HCT116 (cell line): ENCODE measurements around the gene CPT2. TPM values are rescaled to one million over a fixed set of nuclear protein-coding genes. Genes with fewer than 3 reads are reported as not detected.

Experiments used
- ATAC-seq: fragments of 200-7000 bp; cut with Tn5 transposase; 2 replicates; pipeline ENCODE4 v1.9.1; 2020; ENCODE audit warnings: mild to moderate bottlenecking, moderate library complexity
- BruUV-seq: library from RNA; stranded (reverse); fragments of 400-500 nt; replicated peaks from 2 replicates; lab custom pipeline; 2021; lab: Mats Ljungman, UMichigan
- CTCF ChIA-PET: fragments of 300-600 bp; sonication (Branson Sonifier 250); formaldehyde crosslinking; loops from one replicate; lab custom pipeline; 2021; ENCODE audit warnings: antibody characterized with exemption; lab: Charles Lee
- POLR2A ChIA-PET: fragments of 300-600, 350-600 bp; sonication (Branson Sonifier 250); formaldehyde crosslinking; loops from one replicate; lab custom pipeline; 2021; ENCODE audit warnings: antibody characterized with exemption; lab: Charles Lee
- RAD21 ChIA-PET, 2 experiments: fragments of 300-600 bp; sonication (Branson Sonifier 250); formaldehyde crosslinking; loops; one replicate each; lab custom pipeline; 2023; ENCODE audit warnings: low total read pairs in 2 of 2; ENCODE audit not compliant: uncharacterized antibody in 2 of 2, unreplicated experiment in 2 of 2, low non-redundant PET in 1 of 2; lab: Charles Lee
- DNase-seq: peaks from one replicate; pipeline ENCODE4 v3.0.0-alpha.2; 2010; ENCODE audit warnings: low read depth, low spot score
- H2AFZ ChIP-seq: fragments of 200-600 bp; shearing (Covaris generic), sonication (generic); 2 replicates; pipeline ENCODE4 v1.6.1; 2017; ENCODE audit warnings: low read depth, mixed run types, mixed read lengths, antibody characterized with exemption, low read length; ENCODE audit not compliant: poor library complexity, severe bottlenecking
- H3K27ac ChIP-seq: 2 replicates; pipeline ENCODE4 v1.5.1; 2012; ENCODE audit warnings: low read depth, low read length
- H3K27me3 ChIP-seq: fragments of 200-600 bp; sonication (generic); 2 replicates; pipeline ENCODE4 v1.6.1; 2016; ENCODE audit warnings: mixed run types, low read length, mixed read lengths; ENCODE audit not compliant: insufficient read depth
- H3K36me3 ChIP-seq, 2 experiments: fragments of 200-500 bp in 1 of 2; fragments of 200-600 bp in 1 of 2; sonication (Bioruptor generic) in 1 of 2; sonication (generic) in 1 of 2; 2 replicates each; pipeline versions ENCODE4 v1.5.1 to v1.6.1; 2014 to 2016; ENCODE audit warnings: low read length in 2 of 2, inconsistent platforms in 1 of 2, mixed read lengths in 1 of 2, mixed run types in 1 of 2; ENCODE audit not compliant: insufficient read depth in 2 of 2, control insufficient read depth in 1 of 2
- H3K4me1 ChIP-seq, 2 experiments: fragments of 200-600 bp in 1 of 2; sonication (generic) in 1 of 2; 2 replicates each; pipeline versions ENCODE4 v1.5.1 to v1.6.1; 2012 to 2017; ENCODE audit warnings: low read length in 2 of 2, inconsistent platforms in 1 of 2, mild to moderate bottlenecking in 1 of 2, mixed read lengths in 1 of 2, mixed run types in 1 of 2, moderate library complexity in 1 of 2; ENCODE audit not compliant: insufficient read depth in 2 of 2, control insufficient read depth in 1 of 2
- H3K4me2 ChIP-seq: fragments of 200-600 bp; sonication (generic); 2 replicates; pipeline ENCODE4 v1.6.1; 2017; ENCODE audit warnings: mixed run types, low read length, mixed read lengths
- H3K4me3 ChIP-seq, 2 experiments: fragments of 200-600 bp in 1 of 2; sonication (generic) in 1 of 2; replicated peaks in 1 of 2; 2 replicates each; pipeline ENCODE4 v1.5.1; 2011 to 2016; ENCODE audit warnings: low read length in 2 of 2, control low read depth in 1 of 2, low read depth in 1 of 2, mild to moderate bottlenecking in 1 of 2, mixed read lengths in 1 of 2, mixed run types in 1 of 2
- H3K79me2 ChIP-seq: fragments of 200-600 bp; sonication (generic); 2 replicates; pipeline ENCODE4 v1.6.1; 2017; ENCODE audit warnings: mild to moderate bottlenecking, mixed run types, low read length, moderate library complexity, mixed read lengths; ENCODE audit not compliant: insufficient read depth
- H3K9ac ChIP-seq: fragments of 200-600 bp; sonication (generic); 2 replicates; pipeline ENCODE4 v1.6.1; 2016; ENCODE audit warnings: low read length, mixed read lengths
- H3K9me2 ChIP-seq: fragments of 200-600 bp; sonication (generic), shearing (Covaris generic); 2 replicates; pipeline ENCODE4 v1.6.1; 2017; ENCODE audit warnings: mixed run types, mild to moderate bottlenecking, moderate library complexity; ENCODE audit not compliant: insufficient read depth
- H3K9me3 ChIP-seq, 2 experiments: fragments of 200-500 bp in 1 of 2; fragments of 200-600 bp in 1 of 2; sonication (Bioruptor generic) in 1 of 2; sonication (generic) in 1 of 2; 2 replicates each; pipeline ENCODE4 v1.6.1; 2014 to 2017; ENCODE audit warnings: low read length in 2 of 2, mixed read lengths in 2 of 2, inconsistent platforms in 1 of 2, low read depth in 1 of 2, mild to moderate bottlenecking in 1 of 2, mixed run types in 1 of 2, moderate library complexity in 1 of 2; ENCODE audit not compliant: control insufficient read depth in 1 of 2, insufficient read depth in 1 of 2
- H4K20me1 ChIP-seq: fragments of 200-600 bp; sonication (generic), shearing (Covaris generic); 2 replicates; pipeline ENCODE4 v1.6.1; 2017; ENCODE audit warnings: mixed run types, mild to moderate bottlenecking, moderate library complexity; ENCODE audit not compliant: insufficient read depth
- ATF3 ChIP-seq: IDR thresholded peaks from 2 replicates; pipeline ENCODE4 v1.6.1; 2012
- CBX3 ChIP-seq: IDR thresholded peaks from 2 replicates; pipeline ENCODE4 v1.6.1; 2012; ENCODE audit warnings: low read depth
- CEBPB ChIP-seq: IDR thresholded peaks from 2 replicates; pipeline ENCODE4 v1.6.1; 2012; ENCODE audit warnings: low read depth
- CTCF ChIP-seq, 3 experiments: fragments of 200-600 bp in 1 of 3; sonication (generic) in 1 of 3; IDR thresholded peaks in 2 of 3; conservative IDR thresholded peaks in 1 of 3; 2 replicates each; pipeline ENCODE4 v1.5.1; 2012 to 2017; ENCODE audit warnings: low read depth in 2 of 3, low read length in 2 of 3, antibody characterized with exemption in 1 of 3, borderline replicate concordance in 1 of 3, control low read depth in 1 of 3, mild to moderate bottlenecking in 1 of 3, mixed read lengths in 1 of 3, mixed run types in 1 of 3, moderate library complexity in 1 of 3; ENCODE audit not compliant: insufficient read depth in 1 of 3
- ELF1 ChIP-seq: IDR thresholded peaks from 2 replicates; pipeline ENCODE4 v1.6.1; 2012; ENCODE audit warnings: low read depth, borderline replicate concordance
- EZH2 ChIP-seq: fragments of 200-600 bp; sonication (generic); IDR thresholded peaks from 2 replicates; pipeline ENCODE4 v1.6.1; 2017; ENCODE audit warnings: antibody characterized with exemption, mixed run types
- EZH2phosphoT487 ChIP-seq: fragments of 200-600 bp; IDR thresholded peaks from 2 replicates; pipeline ENCODE4 v1.6.1; 2018; ENCODE audit warnings: antibody characterized with exemption, borderline replicate concordance
- FOSL1 ChIP-seq: IDR thresholded peaks from 2 replicates; pipeline ENCODE4 v1.6.1; 2012; ENCODE audit warnings: low read depth
- JUND ChIP-seq: IDR thresholded peaks from 2 replicates; pipeline ENCODE4 v1.6.1; 2012
- POLR2A ChIP-seq: IDR thresholded peaks from 2 replicates; pipeline ENCODE4 v1.7.0; 2011; ENCODE audit warnings: borderline replicate concordance; ENCODE audit not compliant: insufficient read depth, insufficient read length; ENCODE audit errors: extremely low read depth
- POLR2AphosphoS5 ChIP-seq: IDR thresholded peaks from 2 replicates; pipeline ENCODE4 v1.6.1; 2011; ENCODE audit warnings: mild to moderate bottlenecking, low read depth, low read length, moderate library complexity
- REST ChIP-seq: IDR thresholded peaks from 2 replicates; pipeline ENCODE4 v1.6.1; 2012; ENCODE audit warnings: low read depth
- SIN3A ChIP-seq: IDR thresholded peaks from 2 replicates; pipeline ENCODE4 v1.6.1; 2012; ENCODE audit warnings: low read depth
- SP1 ChIP-seq: IDR thresholded peaks from 2 replicates; pipeline ENCODE4 v1.6.1; 2012; ENCODE audit warnings: low read depth
- SRF ChIP-seq: IDR thresholded peaks from 2 replicates; pipeline ENCODE4 v1.6.1; 2012; ENCODE audit warnings: low read depth
- TCF7L2 ChIP-seq: IDR thresholded peaks from 2 replicates; pipeline ENCODE4 v1.7.0; 2011; ENCODE audit warnings: borderline replicate concordance, inconsistent platforms; ENCODE audit not compliant: insufficient read depth, insufficient read length; ENCODE audit errors: extremely low read depth
- ZBTB33 ChIP-seq: IDR thresholded peaks from 2 replicates; pipeline ENCODE4 v1.6.1; 2011; ENCODE audit warnings: mild to moderate bottlenecking, low read length, moderate library complexity; ENCODE audit not compliant: insufficient replicate concordance; ENCODE audit errors: extremely low read depth
- ZFX ChIP-seq: fragments of 450-650 bp; IDR thresholded peaks from 2 replicates; pipeline ENCODE4 v1.6.1; 2017
- ZNF274 ChIP-seq: fragments of 200-500 bp; sonication (Bioruptor generic); IDR thresholded peaks from 2 replicates; pipeline ENCODE4 v1.6.1; 2014; ENCODE audit warnings: mild to moderate bottlenecking, low read depth, low read length, inconsistent platforms
- intact Hi-C: fragments of 100-400 bp; cut with micrococcal nuclease; formaldehyde crosslinking; loops from 2 replicates; pipeline ENCODE4 v1.10.0; 2022
- total RNA-seq: library from RNA; stranded (reverse); gene quantifications from one replicate; pipeline ENCODE4 v1.2.1, GENCODE V29; 2021; ENCODE audit not compliant: unreplicated experiment

CPT2 gene
- total RNA-seq, 1 experiment from 2014 or later: 18.1 TPM

GRCh38 chr1:53158900-53159299 is 37.7 kb upstream of the CPT2 start (continued):
- TF ChIP-seq SRF: no peak
- no peak for TF ChIP-seq CTCF (IDR thresholded peaks at IDR 0.05 in 2 of 3, conservative IDR thresholded peaks at IDR 0.05 in 1 of 3; ENCODE audit: borderline replicate concordance in 1 of 3, insufficient read depth in 1 of 3, low read depth in 2 of 3, low read length in 2 of 3)
- TF ChIP-seq TCF7L2: no peak
- TF ChIP-seq EZH2phosphoT487: no peak
- TF ChIP-seq ZNF274: no peak

GRCh38 chr1:53160924-53161378 is 35.7 kb upstream of the CPT2 start:
- H3K9ac ChIP-seq: no peak overlapping the region
- no peaks in the 10 kb centered on the region for H4K20me1 ChIP-seq
- TF ChIP-seq JUND: no peak
- no peak for TF ChIP-seq SIN3A
- TF ChIP-seq ATF3: no peak
- TF ChIP-seq EZH2: no peak
- TF ChIP-seq REST: no peak
- TF ChIP-seq SP1: no peak
- no peak for TF ChIP-seq EZH2phosphoT487
- no peak for TF ChIP-seq ELF1
- TF ChIP-seq TCF7L2: no peak
- TF ChIP-seq SRF: no peak
- no peak for TF ChIP-seq FOSL1
- TF ChIP-seq ZFX: no peak
- TF ChIP-seq CBX3: no peak
- TF ChIP-seq ZBTB33: no peak
- no peak for TF ChIP-seq POLR2A
- no peak for TF ChIP-seq CEBPB
- TF ChIP-seq POLR2AphosphoS5: no peak
- TF ChIP-seq ZNF274: no peak
- TF ChIP-seq, all 23 proteins: peak for 0
- Histone ChIP-seq H3K9me3 (no peaks in the 10 kb centered on the region), H3K27ac (no peak overlapping the region), H3K79me2 (no peaks in the 10 kb centered on the region), H3K4me3 (no peak overlapping the region), H3K4me1 (no peaks in the 10 kb centered on the region), H2AFZ (no peak overlapping the region), H3K27me3 (no peaks in the 10 kb centered on the region), H3K36me3 (no peaks in the 10 kb centered on the region), H3K4me2 (no peak overlapping the region), H3K9me2 (no peaks in the 10 kb centered on the region)
- POLR2A ChIA-PET: no interaction called here
- RAD21 ChIA-PET: no interaction called here
- intact Hi-C loops: no loop called here
- CTCF ChIA-PET: no interaction called here
- ATAC-seq (no peak), DNase-seq (no peak)
- no TSS peak for BruUV-seq
